ENCODE results near the gene SORL1.

GRCh38 chr11:121576531-121576930 lies 124.4 kb downstream of the SORL1 start:
- TF ChIP-seq, protein P1, sequence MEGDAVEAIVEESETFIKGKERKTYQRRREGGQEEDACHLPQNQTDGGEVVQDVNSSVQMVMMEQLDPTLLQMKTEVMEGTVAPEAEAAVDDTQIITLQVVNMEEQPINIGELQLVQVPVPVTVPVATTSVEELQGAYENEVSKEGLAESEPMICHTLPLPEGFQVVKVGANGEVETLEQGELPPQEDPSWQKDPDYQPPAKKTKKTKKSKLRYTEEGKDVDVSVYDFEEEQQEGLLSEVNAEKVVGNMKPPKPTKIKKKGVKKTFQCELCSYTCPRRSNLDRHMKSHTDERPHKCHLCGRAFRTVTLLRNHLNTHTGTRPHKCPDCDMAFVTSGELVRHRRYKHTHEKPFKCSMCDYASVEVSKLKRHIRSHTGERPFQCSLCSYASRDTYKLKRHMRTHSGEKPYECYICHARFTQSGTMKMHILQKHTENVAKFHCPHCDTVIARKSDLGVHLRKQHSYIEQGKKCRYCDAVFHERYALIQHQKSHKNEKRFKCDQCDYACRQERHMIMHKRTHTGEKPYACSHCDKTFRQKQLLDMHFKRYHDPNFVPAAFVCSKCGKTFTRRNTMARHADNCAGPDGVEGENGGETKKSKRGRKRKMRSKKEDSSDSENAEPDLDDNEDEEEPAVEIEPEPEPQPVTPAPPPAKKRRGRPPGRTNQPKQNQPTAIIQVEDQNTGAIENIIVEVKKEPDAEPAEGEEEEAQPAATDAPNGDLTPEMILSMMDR (IDR thresholded peaks at IDR 0.05; ENCODE audit: low read length) = no peak
- TF ChIP-seq EZH2 (IDR thresholded peaks at IDR 0.05; ENCODE audit: borderline replicate concordance, low read length) = no peak
